T-helper 2 cell treated with Interferon-gamma antibody and Interleukin-4, amounts not matched to agents 100 ng/mL and 5 ng/mL, for 36 hours (primary cell): ENCODE data around the gene PRRT1B. TPM values are rescaled to one million over a fixed set of nuclear protein-coding genes. Genes with fewer than 3 reads are reported as not detected.
"Not testable (repeated sequence)": the region's sequence is repeated elsewhere in the genome, so short reads cannot be mapped to it uniquely, and the experiment has no call there.

Source experiments
- intact Hi-C: fragments of 100-400 bp; cut with micrococcal nuclease; formaldehyde crosslinking; loops from one replicate; pipeline ENCODE4 v1.15.1; 2023
- total RNA-seq: library from RNA; stranded (reverse); gene quantifications from 2 replicates; pipeline ENCODE4 v1.2.3, GENCODE V29; 2022

The PRRT1B gene
- total RNA-seq, 1 donor from 2014 or later, result not detected

DNA sequence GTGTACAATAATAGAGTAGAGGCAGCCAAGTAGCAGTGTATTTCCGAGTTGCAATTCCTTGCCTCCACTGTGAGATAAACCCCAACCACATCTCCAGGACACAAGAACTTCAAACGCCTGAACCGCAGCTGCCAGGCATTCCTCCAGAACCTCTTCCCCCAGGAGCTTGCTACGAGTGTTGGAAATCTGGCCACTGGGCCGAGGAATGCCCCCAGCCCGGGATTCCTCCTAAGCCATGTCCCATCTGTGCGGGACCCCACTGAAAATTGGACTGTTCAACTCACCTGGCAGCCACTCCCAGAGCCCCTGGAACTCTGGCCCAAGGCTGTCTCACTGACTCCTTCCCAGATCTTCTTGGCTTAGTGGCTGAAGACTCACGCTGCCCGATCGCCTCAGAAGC lies 3.9 kb downstream of the PRRT1B start:
- intact Hi-C loops, result not testable (repeated sequence)

DNA sequence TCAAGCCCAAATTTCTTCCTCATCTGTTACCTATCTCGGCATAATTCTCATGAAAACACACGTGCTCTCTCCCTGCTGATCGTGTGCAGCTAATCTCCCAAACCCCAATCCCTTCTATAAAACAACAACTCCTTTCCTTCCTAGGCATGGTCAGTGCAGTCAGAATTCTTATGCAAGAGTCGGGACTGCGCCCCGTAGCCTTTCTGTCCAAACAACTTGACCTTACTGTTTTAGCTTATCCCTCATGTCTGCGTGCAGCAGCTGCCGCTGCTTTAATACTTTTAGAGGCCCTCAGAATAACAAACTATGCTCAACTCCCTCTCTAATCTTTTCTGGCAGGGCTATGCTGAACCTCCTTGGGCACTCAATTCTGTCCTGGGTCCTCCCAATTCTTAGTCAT lies 5.1 kb downstream of the PRRT1B start:
- intact Hi-C loops, result not testable (repeated sequence)

DNA sequence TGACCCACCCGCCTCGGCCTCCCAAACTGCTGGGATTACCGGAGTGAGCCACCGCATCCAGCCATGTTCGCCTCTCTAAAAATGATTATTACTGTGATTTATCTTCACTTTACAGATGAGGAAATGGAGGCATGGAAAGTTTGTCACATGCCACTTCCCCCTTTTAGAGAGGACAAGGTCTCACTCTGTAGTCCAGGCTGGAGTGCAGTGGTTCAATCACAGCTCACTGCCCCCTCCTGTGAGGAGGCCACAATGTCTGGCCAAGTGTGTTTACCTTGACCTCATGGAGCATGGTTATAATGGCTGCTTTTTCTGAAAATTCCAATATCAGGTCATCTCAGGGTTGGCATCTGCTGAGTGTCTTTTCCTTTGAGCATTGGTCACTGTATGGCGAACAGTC lies 6.7 kb downstream of the PRRT1B start:
- intact Hi-C loops, result no loop called here

DNA sequence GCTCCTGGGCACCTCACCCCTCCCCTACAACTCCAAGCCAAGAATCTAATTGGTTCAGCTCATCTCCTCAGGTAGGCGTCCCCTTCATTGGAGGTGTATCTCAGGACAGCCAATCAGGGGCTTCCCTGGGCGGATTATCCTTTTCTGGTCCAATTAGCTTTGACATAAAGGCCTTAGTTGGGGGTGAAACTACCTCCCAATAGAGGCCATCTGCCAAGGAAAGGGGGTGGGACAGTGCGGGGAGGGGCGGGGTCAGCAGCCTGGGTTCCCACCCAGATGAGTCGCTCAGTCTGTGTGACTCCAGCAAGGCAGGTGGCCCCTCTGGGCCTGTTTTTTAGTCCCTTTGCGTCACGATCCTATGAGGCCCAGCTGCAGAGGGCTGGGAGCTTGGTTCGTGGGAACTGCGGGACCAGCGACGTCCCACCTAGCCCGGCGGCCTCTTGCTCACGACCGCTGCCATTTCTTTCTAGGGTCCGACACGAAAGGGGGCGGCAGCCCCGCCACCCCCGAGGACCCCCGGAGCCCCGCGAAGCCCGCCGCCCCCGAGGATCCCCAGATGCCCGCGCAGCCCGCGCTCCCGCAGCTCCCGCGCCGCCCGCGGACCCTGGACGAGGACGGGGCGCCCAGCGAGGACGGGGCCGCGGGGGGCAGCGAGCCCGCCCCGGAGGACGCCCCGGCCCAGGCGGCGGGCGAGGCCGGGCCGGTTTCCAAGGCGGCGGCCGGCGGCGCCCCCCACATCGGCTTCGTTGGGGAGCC lies 8.9 kb downstream of the PRRT1B start:
- intact Hi-C loops, result no loop called here

DNA sequence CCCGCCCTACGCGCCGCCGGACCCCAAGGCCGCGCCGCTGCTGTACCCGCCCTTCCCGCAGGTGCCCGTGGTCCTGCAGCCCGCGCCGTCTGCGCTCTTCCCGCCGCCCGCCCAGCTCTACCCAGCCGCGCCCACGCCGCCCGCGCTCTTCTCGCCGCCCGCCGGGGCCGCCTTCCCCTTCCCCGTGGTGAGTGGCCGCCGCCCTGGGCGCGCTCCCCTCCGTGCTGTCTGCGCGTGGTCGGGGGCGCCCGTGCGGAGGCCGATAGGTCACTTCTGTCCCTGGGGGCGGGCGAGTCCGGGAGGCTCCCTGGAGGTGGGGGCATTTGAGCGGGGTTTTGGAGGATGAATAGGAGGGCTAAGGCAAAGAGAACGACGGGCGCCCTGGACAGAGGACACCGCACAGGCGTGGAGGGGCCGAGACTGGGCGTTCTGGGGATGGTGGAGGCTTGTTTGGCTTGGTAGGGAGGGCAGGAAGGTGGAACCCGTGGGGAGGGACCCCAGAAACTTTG lies 9.6 kb downstream of the PRRT1B start:
- intact Hi-C loops, result no loop called here

DNA sequence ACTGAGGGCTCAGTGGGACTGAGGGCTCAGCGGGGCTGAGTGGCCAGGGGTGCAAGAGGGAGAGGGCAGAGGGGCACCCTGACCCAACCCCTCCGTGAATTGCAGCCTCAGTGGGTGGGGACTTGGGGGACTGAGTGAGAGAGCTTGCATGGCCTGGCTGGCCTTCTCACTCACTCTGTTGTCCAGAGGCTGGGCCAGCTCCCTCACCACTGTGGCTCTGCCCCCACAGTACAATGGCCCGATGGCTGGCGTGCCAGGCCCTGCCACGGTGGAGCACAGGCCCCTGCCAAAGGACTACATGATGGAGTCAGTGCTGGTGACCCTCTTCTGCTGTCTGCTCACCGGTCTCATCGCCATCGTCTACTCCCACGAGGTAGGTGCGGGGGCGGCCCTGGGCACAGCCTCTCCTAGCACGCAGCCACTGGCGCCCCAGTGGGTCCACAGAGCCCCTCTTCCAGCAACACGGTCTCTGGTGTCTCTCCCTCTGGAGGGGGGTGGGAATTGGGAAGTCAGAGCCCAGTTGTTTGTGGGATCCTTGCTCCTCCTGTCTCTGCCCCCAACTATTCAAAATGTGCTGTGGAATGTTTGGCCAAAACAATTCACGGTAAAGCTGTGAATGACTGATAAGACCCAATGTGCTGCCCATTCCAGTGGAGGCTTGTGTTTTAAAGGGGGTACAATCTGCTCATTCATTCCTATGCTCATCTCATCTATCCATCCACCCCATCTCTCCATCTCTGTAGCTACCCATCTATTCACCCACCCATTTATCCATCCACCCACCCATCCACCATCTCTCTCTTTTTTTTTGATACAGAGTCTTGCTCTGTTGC lies 10.7 kb downstream of the PRRT1B start:
- intact Hi-C loops, result no loop called here

DNA sequence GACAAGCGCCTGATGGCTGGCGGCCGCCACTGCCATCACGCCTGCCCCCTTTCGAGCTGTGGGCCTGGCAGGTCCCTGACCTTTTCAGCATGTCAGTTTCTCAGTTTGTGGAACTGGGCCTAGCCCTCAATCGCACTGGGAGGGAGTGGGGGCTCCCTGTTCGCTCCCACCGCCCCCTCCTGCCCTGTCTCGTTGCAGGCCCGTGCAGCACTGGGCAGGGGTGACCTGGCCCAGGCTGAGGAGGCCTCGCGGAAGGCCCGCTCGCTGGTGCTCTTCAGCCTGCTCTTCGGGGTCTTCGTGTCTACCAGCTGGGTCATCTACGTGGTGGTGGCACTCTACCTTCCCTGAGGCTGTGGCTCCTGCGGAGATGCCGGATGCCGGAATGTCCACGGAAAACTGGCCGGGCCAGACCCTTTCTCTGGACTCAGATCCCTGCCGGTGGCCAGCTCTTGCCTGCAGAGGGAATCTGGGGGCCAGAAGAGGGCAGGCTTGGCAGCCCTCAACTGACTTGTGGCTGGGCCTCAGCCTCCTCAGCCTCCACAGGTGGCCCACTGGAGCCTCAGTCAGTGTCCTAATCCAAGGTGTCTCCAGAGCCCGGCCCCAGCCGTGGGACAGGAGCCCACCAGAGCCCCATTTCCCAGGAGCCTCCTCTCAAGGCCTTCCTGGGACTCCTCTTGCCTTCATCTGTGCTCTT lies 12.7 kb downstream of the PRRT1B start:
- intact Hi-C loops, result no loop called here

DNA sequence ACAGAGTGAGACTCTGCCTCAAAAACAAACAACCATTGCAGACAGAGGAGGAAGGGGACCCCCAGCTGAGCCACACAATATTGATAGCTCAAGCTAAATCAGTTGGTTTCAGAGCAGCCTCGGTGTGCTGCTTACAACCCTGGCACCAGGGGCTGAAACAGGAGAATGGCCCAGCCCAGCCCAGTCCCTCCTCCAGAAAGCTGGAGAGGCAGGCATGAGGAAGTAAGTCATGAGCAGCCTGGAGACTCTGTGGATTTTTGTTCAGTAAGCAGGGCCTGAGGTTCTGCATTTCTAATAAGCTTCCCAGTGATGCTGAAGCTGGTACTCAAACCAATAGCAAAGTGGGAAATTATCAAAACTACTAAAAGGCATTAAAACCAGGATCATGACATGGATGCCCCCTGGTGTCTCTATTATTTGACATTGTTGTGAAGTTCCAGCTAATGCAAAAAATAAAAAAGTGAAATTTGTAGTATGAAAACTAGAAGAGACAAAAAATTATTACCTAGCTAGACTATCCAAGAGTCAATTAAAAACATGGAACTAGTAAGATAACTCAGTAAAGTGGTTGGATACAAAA lies 14.2 kb downstream of the PRRT1B start:
- intact Hi-C loops, result no loop called here

DNA sequence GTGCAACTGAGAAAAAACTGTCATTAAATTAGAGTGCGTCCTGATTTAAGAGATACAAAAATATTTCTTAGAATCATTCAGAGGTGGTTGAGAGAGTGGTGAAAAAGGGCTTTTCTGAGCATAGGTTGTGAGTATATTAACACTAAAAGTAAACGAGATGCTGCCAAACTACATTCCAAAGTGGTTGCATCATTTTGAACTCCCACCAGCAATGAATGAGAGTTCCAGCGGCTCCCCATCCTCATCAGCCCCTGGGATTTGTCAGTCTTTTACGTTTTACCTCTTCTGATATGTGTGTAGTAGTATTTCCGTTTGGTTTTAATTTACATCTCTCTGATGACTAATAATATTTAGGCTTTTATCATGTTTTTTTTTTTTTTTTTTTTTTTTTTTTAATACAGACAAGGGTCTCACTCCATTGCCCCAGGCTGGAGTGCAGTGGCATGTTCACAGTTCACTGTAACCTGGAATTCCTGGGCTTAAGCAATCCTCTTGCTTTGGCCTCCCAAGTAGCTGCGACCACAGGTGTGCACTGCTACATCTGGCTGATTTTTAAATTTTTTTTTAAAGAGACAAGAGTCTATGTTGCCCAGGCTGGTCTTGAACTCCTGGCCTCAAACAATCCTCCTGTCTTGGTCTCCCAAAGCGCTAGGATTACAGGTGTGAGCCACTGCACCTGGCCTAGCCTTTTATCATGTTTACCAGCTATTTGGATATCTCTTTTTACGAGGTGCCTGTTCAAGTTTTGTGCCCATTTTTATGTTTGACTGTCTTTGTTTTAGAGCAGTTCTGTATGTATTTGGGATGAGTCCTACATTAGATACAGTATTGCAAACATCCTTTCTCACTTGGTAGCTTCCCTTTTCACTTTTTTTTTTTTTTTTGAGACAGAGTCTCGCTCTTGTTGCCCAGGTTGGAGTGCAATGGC lies 17.0 kb downstream of the PRRT1B start:
- intact Hi-C loops, result no loop called here

DNA sequence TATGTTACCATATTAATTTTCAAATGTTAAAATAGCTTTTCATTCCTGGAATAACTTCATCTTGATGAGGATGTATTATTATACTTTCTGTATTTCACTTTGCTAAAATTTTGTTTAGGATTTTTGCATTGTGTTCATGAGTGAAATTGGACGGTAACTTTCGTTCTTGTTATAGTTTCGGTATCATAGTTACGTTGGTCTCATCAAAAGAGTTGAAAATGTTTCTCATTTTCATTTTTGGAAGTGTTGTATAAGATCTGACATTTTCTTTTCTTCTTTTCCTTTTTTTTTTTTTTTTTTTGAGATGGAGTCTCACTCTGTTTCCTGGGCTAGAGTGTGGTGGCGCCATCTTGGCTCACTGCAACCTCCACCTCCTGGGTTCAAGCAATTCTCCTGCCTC lies 20.0 kb downstream of the PRRT1B start:
- intact Hi-C loops, result no loop called here

DNA sequence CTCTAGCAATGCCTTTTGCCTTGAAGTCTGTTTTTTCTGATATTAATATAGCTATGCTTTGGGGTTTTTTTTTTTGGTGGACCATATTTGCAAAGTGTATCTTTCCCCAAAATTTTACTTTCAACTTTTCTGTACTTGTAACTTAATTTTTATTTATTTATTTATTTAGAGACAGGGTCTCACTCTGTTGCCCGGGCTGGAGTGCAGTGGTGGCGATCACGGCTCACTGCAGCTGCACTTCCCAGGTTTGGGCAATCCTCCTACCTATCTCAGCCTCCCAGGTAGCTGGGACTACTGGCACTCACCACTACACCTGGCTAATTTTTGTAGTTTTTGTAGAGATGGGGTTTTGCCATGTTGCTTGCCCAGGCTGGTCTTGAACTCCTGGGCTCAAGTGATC lies 20.8 kb downstream of the PRRT1B start:
- intact Hi-C loops, result no loop called here

DNA sequence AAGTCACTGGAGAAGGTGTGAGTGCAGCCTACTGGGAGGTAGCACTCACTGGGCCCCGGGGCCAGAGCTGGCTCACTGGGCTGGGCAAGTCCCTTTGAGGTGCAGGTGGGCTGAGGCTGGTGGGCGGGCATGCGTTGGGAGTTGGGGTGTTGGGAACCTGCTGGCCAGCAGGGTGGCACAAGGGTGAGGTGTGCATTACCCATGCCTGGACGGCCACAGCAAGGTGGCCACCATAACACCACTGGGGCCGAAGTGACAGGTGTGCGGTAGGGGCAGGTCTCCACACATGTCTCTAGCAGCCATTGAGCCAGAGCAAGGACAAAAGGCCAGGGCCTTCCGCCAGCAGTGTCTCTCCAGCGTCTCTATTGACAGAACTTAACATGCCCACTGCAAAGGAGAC lies 22.6 kb downstream of the PRRT1B start:
- intact Hi-C loops, result no loop called here

DNA sequence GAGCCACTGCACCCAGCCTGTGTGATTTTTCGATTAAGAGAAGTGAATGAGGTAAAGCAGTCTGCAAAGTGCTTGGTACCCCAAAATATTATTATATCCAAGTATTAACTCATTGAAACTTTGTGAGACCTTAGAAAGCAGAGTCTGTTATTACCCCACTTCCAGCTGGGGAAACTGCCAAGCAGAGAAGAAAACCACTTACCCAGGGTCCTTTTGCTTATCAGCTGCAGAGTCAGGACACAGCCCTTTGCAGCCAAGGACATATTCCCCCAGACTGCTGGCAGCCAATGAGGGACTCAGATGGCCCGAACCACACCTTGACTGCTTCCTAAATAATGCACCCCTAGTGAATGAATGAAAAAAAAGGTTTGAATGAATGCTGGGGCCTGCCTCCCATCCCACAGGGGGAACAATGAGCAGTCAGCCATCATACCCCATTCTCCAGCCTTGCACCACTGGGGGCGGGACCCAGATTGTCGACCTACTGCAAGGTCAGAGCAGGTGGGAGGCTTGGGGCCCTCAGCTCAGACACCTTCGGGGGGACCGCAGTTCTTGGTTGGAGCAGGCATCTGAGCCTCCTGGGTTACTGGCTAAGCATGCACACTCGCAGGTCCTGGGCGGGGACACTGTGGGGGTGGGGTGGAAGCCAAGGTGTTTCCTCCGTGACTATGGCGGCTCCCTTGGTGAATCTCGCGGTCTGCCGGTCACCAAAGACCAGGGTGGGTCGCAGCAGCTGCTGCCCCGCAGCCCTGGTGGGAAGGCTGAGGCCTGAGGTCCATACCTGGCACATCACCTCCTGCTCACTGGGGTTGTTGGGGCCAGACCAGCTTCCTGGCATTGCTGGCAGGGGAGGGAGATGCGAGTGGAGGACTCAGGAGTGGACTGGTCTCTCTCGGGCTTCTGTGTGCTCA lies 29.7 kb downstream of the PRRT1B start:
- intact Hi-C loops, result no loop called here

DNA sequence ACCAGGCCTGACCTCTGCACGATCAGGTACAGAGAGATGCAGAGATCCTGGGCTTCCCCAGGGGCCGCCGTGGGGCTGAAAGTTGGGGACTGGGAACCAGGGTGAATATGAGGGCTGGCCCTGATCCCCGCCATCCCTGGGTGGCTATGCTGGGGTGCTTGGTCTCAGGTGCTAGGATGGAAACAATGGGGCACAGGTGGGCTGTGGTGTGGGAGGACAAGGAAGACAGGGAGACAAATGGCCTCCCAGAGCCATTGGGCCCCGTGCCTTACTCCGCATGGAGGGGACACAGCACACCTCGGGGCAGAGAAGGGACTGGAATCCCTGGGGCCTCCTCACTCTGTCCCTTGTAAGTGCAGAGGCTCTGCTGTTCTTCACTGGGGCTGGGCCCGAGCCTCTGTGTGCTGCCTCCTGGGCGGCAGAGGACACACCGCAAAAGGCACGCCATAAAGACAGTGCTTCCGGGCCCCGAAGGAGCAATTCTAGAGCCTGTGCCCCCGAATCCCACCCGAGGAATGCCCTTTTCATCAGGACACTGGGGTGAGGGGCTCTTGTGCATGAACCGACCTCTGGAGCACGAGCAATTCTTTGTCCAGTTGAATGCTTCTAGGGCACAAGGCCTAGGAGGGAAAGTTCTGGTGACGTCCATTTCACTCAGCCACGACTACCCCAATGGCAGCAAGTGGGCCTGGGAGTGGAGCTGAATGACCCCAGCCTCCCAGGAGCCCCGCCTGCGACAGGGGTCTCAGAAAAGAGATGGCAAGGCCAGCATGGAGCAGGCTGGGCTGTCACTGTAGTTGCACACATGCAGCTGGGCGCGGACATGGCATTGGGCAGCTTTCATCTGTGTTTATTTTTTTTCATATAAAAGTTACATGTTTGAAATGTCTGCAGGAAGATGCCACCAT lies 30.9 kb downstream of the PRRT1B start:
- intact Hi-C loops, result no loop called here

DNA sequence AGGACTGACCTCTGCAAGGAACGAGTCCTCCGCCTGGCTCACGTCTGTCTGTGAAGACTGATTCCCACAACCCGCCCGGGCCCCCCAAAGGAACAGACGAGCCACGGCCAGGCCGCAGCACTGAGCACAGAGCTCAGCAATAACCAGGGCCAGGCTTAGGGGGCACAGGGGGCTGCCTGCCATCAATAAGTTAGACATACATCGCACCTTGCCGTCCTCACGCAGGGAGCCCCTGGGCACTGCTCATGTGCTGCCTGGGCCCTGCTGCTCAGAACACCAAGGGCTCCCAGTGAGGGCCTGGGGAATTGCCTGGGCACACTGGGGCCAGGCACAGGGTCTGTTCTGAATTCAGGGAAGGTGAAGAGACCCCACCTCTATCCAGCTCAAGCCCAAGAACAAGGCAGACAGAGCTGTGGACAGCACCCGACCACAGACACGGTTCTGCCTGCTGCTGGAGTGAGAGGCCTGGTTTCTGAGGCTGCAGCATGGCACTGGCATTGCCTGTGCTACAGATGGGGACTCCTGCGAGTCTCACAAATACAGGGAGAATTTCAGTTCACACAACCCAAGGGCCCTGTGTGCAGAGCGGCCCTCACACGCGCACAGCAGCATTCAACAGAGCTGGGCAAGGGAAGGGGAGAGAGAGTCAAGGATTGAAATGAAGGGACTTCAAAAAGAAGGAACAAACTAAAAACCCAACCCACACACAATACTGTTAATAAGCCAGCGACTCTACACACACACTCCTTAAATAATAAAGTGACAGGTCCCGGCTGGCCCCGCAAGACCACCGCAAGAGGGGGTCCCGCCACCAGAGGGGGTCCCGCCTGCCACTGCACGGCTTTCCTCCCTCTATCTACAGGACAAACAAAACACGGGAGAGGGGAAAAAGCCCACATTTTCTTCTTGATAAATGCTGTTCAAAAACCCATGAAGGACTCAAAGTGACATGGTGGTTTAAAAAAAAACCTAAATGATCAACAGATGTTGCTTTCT lies 32.0 kb downstream of the PRRT1B start:
- intact Hi-C loops, result no loop called here

DNA sequence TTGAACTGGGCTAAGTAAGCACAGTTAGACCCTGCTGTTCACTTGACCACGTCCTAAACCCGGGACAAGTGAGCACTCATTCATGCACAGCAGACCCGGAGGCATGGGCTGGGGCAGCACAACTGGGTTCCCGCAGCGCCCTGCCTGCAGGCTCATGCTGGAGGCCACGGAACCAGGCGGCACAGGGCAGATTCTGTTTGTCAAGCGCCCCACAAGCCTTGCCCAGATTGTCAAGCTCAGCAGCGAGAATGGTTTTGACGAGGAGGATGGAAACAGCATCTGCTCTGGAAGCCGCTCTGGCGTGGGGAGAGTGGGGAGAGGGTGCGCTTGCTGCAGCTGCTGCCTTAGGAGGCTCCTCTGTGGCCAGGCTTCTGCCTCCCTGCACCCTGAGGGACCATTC lies 32.7 kb downstream of the PRRT1B start:
- intact Hi-C loops, result no loop called here
